ENCODE data around the gene EPHB1.

DNA sequence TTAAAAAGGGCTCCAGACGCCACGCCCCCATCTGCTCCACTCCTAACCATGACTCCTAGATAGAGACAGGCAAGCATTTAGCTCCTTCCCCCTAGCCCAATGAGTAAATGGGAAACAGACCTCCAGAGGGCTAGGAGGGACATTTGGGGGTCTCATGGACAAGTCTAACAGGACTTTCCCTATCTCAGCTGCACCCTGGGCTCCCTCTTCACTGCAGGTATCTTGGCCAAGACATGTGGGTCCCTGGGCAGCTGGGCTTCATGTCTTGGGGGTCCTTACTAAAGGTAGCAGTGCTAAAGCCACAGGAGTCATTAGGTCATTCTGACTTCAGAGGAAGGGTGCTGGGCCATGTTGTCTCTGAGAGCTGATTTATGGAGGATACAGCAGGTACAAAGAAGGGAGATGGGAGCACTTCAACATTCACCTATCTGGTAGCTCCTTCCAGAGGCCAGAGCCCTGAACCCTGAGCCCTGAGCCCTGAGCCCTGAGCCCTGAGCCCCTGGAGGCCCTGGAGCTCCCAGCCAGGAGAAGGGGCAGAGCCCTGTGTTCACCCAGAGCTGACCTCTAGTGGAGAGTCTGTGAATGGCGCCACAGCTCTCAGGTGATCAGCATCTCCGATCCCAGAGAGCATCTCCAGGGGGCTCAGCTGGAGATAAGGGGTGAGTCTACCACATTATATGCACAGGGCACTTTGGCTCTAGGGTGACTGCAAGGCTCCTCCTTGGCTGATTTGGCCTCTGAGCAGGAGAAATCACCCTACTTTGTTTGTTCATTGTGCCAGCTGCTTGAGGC, 40.1 kb upstream of the EPHB1 start:
- TF ChIP-seq, protein P1, sequence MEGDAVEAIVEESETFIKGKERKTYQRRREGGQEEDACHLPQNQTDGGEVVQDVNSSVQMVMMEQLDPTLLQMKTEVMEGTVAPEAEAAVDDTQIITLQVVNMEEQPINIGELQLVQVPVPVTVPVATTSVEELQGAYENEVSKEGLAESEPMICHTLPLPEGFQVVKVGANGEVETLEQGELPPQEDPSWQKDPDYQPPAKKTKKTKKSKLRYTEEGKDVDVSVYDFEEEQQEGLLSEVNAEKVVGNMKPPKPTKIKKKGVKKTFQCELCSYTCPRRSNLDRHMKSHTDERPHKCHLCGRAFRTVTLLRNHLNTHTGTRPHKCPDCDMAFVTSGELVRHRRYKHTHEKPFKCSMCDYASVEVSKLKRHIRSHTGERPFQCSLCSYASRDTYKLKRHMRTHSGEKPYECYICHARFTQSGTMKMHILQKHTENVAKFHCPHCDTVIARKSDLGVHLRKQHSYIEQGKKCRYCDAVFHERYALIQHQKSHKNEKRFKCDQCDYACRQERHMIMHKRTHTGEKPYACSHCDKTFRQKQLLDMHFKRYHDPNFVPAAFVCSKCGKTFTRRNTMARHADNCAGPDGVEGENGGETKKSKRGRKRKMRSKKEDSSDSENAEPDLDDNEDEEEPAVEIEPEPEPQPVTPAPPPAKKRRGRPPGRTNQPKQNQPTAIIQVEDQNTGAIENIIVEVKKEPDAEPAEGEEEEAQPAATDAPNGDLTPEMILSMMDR (IDR thresholded peaks at IDR 0.05 in 2 of 3, conservative IDR thresholded peaks at IDR 0.05 in 1 of 3; ENCODE audit: borderline replicate concordance in 1 of 3, insufficient read depth in 1 of 3, low read depth in 2 of 3, low read length in 2 of 3): peak; percentile 44 to 89 (median 73); a peak in 5 of 6 replicates
- TF ChIP-seq EZH2 (IDR thresholded peaks at IDR 0.05) (no peak), POLR2AphosphoS5 (IDR thresholded peaks at IDR 0.05; ENCODE audit: low read depth, low read length) (no peak), POLR2A (IDR thresholded peaks at IDR 0.05; ENCODE audit: borderline replicate concordance, extremely low read depth, insufficient read depth, insufficient read length) (no peak), CEBPB (IDR thresholded peaks at IDR 0.05; ENCODE audit: low read depth) (no peak), RAD21 (IDR thresholded peaks at IDR 0.05; ENCODE audit: low read depth) (peak; percentile 48), ELF1 (IDR thresholded peaks at IDR 0.05; ENCODE audit: borderline replicate concordance, low read depth) (no peak), EGR1 (IDR thresholded peaks at IDR 0.05; ENCODE audit: low read depth) (no peak), EZH2phosphoT487 (IDR thresholded peaks at IDR 0.05; ENCODE audit: borderline replicate concordance) (no peak), FOSL1 (IDR thresholded peaks at IDR 0.05; ENCODE audit: low read depth) (no peak)
- TF ChIP-seq, protein P2, sequence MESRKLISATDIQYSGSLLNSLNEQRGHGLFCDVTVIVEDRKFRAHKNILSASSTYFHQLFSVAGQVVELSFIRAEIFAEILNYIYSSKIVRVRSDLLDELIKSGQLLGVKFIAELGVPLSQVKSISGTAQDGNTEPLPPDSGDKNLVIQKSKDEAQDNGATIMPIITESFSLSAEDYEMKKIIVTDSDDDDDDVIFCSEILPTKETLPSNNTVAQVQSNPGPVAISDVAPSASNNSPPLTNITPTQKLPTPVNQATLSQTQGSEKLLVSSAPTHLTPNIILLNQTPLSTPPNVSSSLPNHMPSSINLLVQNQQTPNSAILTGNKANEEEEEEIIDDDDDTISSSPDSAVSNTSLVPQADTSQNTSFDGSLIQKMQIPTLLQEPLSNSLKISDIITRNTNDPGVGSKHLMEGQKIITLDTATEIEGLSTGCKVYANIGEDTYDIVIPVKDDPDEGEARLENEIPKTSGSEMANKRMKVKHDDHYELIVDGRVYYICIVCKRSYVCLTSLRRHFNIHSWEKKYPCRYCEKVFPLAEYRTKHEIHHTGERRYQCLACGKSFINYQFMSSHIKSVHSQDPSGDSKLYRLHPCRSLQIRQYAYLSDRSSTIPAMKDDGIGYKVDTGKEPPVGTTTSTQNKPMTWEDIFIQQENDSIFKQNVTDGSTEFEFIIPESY (IDR thresholded peaks at IDR 0.05; ENCODE audit: extremely low read depth, insufficient replicate concordance, low read length): no peak
- TF ChIP-seq, protein P3, sequence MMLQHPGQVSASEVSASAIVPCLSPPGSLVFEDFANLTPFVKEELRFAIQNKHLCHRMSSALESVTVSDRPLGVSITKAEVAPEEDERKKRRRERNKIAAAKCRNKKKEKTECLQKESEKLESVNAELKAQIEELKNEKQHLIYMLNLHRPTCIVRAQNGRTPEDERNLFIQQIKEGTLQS (IDR thresholded peaks at IDR 0.05): no peak
- TF ChIP-seq, protein P4, sequence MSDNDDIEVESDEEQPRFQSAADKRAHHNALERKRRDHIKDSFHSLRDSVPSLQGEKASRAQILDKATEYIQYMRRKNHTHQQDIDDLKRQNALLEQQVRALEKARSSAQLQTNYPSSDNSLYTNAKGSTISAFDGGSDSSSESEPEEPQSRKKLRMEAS (IDR thresholded peaks at IDR 0.05): no peak

Data from HCT116 (cell line).